Prostate gland (tissue), 2 donors: ENCODE data around the gene SPRED2.

Experiments used
- POLR2A ChIP-seq: fragments of 450-650 bp; IDR thresholded peaks from one replicate; pipeline ENCODE4 v1.6.1; 2016; ENCODE audit warnings: antibody characterized with exemption, mild to moderate bottlenecking
- POLR2AphosphoS5 ChIP-seq: sonication (generic); formaldehyde crosslinking; IDR thresholded peaks from one replicate; pipeline ENCODE4 v1.6.1; 2017; ENCODE audit warnings: antibody characterized with exemption
- TF ChIP-seq, protein P1 (sequence below), 4 experiments: fragments of 200-600 bp in 2 of 4; fragments of 450-650 bp in 2 of 4; sonication (generic) in 2 of 4; IDR thresholded peaks; 1 replicate in 3 of 4; 2 replicates in 1 of 4; pipeline ENCODE4 v1.5.1; 2016 to 2019; ENCODE audit warnings: antibody characterized with exemption in 4 of 4, mild to moderate bottlenecking in 2 of 4, moderate library complexity in 2 of 4

- TF ChIP-seq, protein P1, sequence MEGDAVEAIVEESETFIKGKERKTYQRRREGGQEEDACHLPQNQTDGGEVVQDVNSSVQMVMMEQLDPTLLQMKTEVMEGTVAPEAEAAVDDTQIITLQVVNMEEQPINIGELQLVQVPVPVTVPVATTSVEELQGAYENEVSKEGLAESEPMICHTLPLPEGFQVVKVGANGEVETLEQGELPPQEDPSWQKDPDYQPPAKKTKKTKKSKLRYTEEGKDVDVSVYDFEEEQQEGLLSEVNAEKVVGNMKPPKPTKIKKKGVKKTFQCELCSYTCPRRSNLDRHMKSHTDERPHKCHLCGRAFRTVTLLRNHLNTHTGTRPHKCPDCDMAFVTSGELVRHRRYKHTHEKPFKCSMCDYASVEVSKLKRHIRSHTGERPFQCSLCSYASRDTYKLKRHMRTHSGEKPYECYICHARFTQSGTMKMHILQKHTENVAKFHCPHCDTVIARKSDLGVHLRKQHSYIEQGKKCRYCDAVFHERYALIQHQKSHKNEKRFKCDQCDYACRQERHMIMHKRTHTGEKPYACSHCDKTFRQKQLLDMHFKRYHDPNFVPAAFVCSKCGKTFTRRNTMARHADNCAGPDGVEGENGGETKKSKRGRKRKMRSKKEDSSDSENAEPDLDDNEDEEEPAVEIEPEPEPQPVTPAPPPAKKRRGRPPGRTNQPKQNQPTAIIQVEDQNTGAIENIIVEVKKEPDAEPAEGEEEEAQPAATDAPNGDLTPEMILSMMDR (IDR thresholded peaks at IDR 0.05), result no peak
- no peak for TF ChIP-seq POLR2A
- no peak for TF ChIP-seq POLR2AphosphoS5
Measured at GRCh38 chr2:65471409-65471808, 39.0 kb upstream of the SPRED2 start.
